ENCODE data around the gene BLNK. TPM values are rescaled to one million over a fixed set of nuclear protein-coding genes. Genes with fewer than 3 reads are reported as not detected.

BLNK gene
- total and polyA plus RNA-seq, 11 donors: 0.25 to 11.1 (median 0.89) TPM; not detected in 1

- no peak for TF ChIP-seq POLR2A (IDR thresholded peaks at IDR 0.05)
- TF ChIP-seq, protein P1, sequence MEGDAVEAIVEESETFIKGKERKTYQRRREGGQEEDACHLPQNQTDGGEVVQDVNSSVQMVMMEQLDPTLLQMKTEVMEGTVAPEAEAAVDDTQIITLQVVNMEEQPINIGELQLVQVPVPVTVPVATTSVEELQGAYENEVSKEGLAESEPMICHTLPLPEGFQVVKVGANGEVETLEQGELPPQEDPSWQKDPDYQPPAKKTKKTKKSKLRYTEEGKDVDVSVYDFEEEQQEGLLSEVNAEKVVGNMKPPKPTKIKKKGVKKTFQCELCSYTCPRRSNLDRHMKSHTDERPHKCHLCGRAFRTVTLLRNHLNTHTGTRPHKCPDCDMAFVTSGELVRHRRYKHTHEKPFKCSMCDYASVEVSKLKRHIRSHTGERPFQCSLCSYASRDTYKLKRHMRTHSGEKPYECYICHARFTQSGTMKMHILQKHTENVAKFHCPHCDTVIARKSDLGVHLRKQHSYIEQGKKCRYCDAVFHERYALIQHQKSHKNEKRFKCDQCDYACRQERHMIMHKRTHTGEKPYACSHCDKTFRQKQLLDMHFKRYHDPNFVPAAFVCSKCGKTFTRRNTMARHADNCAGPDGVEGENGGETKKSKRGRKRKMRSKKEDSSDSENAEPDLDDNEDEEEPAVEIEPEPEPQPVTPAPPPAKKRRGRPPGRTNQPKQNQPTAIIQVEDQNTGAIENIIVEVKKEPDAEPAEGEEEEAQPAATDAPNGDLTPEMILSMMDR (IDR thresholded peaks at IDR 0.05): no peak
- WGBS, 4 donors: 72 to 81% (median 76%) methylated on average over 5 of the region's 5 CpGs
- no peaks in the 10 kb centered on the region for H3K36me3 ChIP-seq
- H3K9me3 ChIP-seq: no peaks in the 10 kb centered on the region
- no peak overlapping the region for H3K4me3 ChIP-seq
- H3K27me3 ChIP-seq: no peaks in the 10 kb centered on the region
- intact Hi-C loops (cut with DNase I): no loop called here
- no peak overlapping the region for H3K27ac ChIP-seq
- peaks cover 0 to 27% (median 3%) of the 10 kb centered on the region in 12 donors for H3K4me1 ChIP-seq
- no peak for DNase-seq
- ATAC-seq: no peak
Observed at GRCh38 chr10:96254976-96255375, 16.4 kb downstream of the BLNK start.

DNA sequence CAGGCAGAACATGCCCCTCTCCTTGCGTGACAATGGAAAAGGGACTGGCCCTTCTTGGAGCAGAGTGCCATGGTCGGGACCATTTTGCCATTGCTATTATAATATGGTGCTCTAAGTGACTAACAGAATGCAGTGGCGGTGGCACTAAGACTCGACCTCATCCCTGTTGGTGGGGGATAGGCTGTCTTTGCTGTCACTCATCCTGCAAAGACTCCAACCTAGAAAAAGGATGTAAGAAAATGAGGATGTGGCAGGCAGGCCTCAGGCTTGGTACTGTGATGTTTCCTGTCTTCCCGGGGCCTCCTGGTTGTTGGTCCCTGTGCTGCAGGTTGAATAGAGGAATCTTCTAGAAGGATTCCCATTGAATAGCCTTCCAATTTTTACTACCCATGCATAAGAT, 18.6 kb downstream of the BLNK start:
- no peak for ATAC-seq
- no peak for DNase-seq
- 80 to 89% (median 82%) methylated on average over 5 of the region's 5 CpGs for WGBS, 4 donors
- no peak overlapping the region for H3K27ac ChIP-seq
- H3K4me1 ChIP-seq: peaks cover 0 to 9% (median 0%) of the 10 kb centered on the region in 12 donors
- no peaks in the 10 kb centered on the region for H3K27me3 ChIP-seq
- TF ChIP-seq, protein P1 (IDR thresholded peaks at IDR 0.05): no peak
- no peak for TF ChIP-seq POLR2A (IDR thresholded peaks at IDR 0.05)
- H3K9me3 ChIP-seq: no peaks in the 10 kb centered on the region
- H3K36me3 ChIP-seq: no peaks in the 10 kb centered on the region
- intact Hi-C loops (cut with DNase I): no loop called here
- H3K4me3 ChIP-seq: no peak overlapping the region

DNA sequence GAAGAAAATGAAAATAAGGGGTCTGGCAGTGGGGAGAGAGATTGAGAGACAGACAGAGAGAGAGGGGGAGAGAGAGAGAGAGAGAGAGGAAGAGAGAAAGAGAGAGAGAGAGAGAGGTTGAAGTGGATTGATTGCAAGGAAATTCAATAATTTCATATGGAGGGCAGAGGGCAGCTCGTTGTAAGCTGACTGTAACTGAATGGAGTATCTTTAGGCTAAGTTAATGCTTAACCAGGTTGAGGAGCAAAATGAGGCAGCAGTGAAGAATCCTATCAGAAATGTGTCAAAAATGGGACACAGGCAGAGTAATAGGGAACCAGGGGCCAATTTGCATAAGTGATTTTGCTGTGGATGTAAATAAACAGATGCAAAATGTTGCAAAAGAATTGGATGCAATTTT, 21.0 kb downstream of the BLNK start:
- DNase-seq (no peak), ATAC-seq (no peak)
- WGBS, 4 donors: 56 to 73% (median 71%) methylated on average over 1 of the region's 1 CpG
- no peak overlapping the region for H3K4me3 ChIP-seq
- TF ChIP-seq, protein P1 (IDR thresholded peaks at IDR 0.05): no peak
- TF ChIP-seq POLR2A (IDR thresholded peaks at IDR 0.05): no peak
- no peaks in the 10 kb centered on the region for H3K4me1 ChIP-seq
- intact Hi-C loops (cut with DNase I): no loop called here
- no peaks in the 10 kb centered on the region for H3K9me3 ChIP-seq
- H3K27me3 ChIP-seq: peaks cover 0 to 7% (median 0%) of the 10 kb centered on the region in 9 donors
- no peak overlapping the region for H3K27ac ChIP-seq
- no peaks in the 10 kb centered on the region for H3K36me3 ChIP-seq

DNA sequence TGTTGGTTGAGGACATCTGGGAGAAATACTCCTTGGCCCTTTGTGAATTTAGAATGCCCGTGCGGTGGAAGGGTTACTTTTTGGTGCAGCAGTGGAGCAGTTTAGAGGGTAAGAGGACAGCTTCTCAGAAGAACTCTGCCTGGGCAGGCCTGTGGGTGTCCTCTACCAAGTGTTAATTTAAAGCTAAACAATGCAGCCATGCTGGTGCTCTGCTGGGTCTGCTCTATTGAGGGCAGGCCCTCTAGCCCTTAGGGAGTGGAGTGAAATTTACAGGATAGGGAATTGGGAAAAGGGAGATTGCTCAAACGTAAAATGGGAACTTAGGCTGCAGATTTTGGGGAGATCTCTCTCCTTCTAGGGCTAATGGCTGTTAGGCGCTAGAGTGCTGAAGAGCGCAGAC, 22.1 kb downstream of the BLNK start:
- Histone ChIP-seq H3K27ac (no peak overlapping the region), H3K4me1 (no peaks in the 10 kb centered on the region), H3K4me3 (no peak overlapping the region), H3K27me3 (peaks cover 0 to 12% (median 0%) of the 10 kb centered on the region in 9 donors), H3K36me3 (no peaks in the 10 kb centered on the region), H3K9me3 (no peaks in the 10 kb centered on the region)
- no peak for DNase-seq
- 88 to 93% (median 90%) methylated on average over 5 of the region's 5 CpGs for WGBS, 4 donors
- ATAC-seq: no peak
- intact Hi-C loops (cut with DNase I): no loop called here
- TF ChIP-seq, protein P1 (IDR thresholded peaks at IDR 0.05): no peak
- TF ChIP-seq POLR2A (IDR thresholded peaks at IDR 0.05): no peak
